Left ventricle myocardium inferior (tissue), 1 donor: ENCODE data around the gene OPALIN. TPM values are rescaled to one million over a fixed set of nuclear protein-coding genes. Genes with fewer than 3 reads are reported as not detected.

Experiments used
- DNase-seq: peaks from one replicate; pipeline ENCODE4 v3.0.0-alpha.2; 2020
- H3K27ac ChIP-seq: fragments of 200-600 bp; replicated peaks from 2 replicates; pipeline ENCODE4 v1.8.0; 2021
- H3K27me3 ChIP-seq: fragments of 200-600 bp; 2 replicates; pipeline ENCODE4 v1.8.0; 2021; ENCODE audit warnings: low read depth
- H3K36me3 ChIP-seq: fragments of 200-600 bp; 2 replicates; pipeline ENCODE4 v1.8.0; 2021
- H3K4me1 ChIP-seq: fragments of 200-600 bp; 2 replicates; pipeline ENCODE4 v1.8.0; 2021
- H3K4me3 ChIP-seq: fragments of 200-600 bp; 2 replicates; pipeline ENCODE4 v1.8.0; 2021; ENCODE audit warnings: mild to moderate bottlenecking, moderate library complexity
- H3K9me3 ChIP-seq: fragments of 200-600 bp; replicated peaks from 2 replicates; pipeline ENCODE4 v1.8.0; 2021
- intact Hi-C: fragments of 100-400 bp; cut with micrococcal nuclease; formaldehyde crosslinking; loops from one replicate; pipeline ENCODE4 v1.11.0; 2022
- total RNA-seq: library from RNA; stranded (reverse); fragmentation: NEBNext Ultra II Directional; extraction: Animal tissue kit (Norgen Biotek cat#: 25700); gene quantifications from one replicate; pipeline ENCODE4 v1.2.1, GENCODE V29; 2021
- TF ChIP-seq, protein P1 (sequence below): fragments of 200-600 bp; IDR thresholded peaks from 2 replicates; pipeline ENCODE4 v1.8.0; 2021; ENCODE audit warnings: antibody characterized with exemption, mild to moderate bottlenecking, borderline replicate concordance
- donor health status: DM: no; HTN: yes; CAD: no; lungs with severe emphysema.

The OPALIN gene
- total RNA-seq, 1 donor from 2014 or later, result not detected

DNA sequence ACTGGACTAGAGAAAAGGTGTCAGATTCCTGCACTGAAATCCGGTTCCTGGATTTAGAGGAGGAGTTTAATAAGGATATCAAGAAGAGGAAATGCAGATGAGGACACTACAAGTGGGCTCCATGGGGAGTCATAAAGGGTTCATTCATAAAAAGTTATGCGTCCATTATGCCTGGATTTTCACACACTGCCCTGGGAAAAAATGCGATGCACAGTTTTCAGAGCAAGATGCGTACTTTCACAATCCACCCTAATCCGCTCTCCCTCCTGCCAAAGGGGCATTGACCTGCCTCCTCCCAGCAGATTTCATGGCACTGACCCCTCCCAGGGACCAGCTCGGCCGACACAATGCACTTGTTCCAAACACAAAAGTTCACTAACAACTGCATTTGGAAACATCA, 42.2 kb upstream of the OPALIN start:
- Histone ChIP-seq H3K4me1 (peaks cover 57% of the 10 kb centered on the region), H3K27me3 (peaks cover 16% of the 10 kb centered on the region), H3K27ac (peak overlapping the region; percentile 33), H3K4me3 (no peak overlapping the region), H3K9me3 (no peaks in the 10 kb centered on the region), H3K36me3 (no peaks in the 10 kb centered on the region)
- DNase-seq, result no peak
- TF ChIP-seq, protein P1, sequence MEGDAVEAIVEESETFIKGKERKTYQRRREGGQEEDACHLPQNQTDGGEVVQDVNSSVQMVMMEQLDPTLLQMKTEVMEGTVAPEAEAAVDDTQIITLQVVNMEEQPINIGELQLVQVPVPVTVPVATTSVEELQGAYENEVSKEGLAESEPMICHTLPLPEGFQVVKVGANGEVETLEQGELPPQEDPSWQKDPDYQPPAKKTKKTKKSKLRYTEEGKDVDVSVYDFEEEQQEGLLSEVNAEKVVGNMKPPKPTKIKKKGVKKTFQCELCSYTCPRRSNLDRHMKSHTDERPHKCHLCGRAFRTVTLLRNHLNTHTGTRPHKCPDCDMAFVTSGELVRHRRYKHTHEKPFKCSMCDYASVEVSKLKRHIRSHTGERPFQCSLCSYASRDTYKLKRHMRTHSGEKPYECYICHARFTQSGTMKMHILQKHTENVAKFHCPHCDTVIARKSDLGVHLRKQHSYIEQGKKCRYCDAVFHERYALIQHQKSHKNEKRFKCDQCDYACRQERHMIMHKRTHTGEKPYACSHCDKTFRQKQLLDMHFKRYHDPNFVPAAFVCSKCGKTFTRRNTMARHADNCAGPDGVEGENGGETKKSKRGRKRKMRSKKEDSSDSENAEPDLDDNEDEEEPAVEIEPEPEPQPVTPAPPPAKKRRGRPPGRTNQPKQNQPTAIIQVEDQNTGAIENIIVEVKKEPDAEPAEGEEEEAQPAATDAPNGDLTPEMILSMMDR, result no peak
- intact Hi-C loops, result no loop called here

DNA sequence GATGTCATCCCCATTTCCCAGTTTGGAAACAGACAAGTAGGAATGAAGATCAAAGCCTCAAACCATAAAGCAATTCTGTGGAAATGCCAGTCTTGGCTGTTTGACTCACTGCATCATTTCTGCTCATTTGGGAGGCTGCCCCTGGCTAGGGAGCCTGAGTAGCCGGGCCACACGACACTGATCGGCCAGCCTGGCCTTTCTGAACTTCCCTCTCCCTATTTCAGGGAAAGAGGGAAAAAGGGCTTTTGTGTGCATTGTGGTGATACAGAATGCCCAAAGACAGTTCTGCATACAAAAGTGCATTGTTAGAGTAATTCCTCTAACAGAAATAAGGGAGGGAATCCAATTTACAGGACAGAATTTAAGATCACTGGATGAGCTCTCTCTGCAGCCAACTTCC, 41.7 kb upstream of the OPALIN start:
- no peak for DNase-seq
- no peaks in the 10 kb centered on the region for H3K9me3 ChIP-seq
- H3K27me3 ChIP-seq, result peaks cover 16% of the 10 kb centered on the region
- H3K4me3 ChIP-seq, result no peak overlapping the region
- intact Hi-C loops, result no loop called here
- TF ChIP-seq, protein P1, result no peak
- peaks cover 58% of the 10 kb centered on the region for H3K4me1 ChIP-seq
- no peaks in the 10 kb centered on the region for H3K36me3 ChIP-seq
- peak overlapping the region; percentile 33 for H3K27ac ChIP-seq

DNA sequence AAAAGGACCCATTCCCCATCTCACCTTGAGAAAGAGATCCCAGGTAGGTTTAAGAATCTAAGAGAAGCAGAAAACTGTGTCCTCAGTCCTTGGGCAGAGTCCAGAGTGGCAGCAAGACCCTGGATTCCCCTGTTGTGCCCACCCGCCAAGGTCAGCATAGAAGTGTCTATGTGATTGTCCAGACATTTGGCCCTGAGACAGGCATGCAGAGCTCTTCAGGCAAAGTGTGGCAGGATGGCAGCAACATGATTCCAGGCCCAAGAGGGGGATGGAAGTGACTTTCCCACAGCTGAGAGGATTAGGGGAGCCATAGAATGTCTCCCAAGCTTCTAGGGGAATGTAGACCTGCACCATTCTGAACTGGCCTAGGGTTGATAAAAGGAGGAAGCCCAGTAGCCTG, 39.1 kb upstream of the OPALIN start:
- H3K36me3 ChIP-seq, result no peaks in the 10 kb centered on the region
- no peaks in the 10 kb centered on the region for H3K9me3 ChIP-seq
- intact Hi-C loops, result loop anchor here (5.0 kb wide), 1 partner anchor 114 kb away; the partner anchor contains the start of gene TLL2
- peaks cover 58% of the 10 kb centered on the region for H3K4me1 ChIP-seq
- H3K27ac ChIP-seq, result peak overlapping the region; percentile 70
- H3K4me3 ChIP-seq, result no peak overlapping the region
- H3K27me3 ChIP-seq, result peaks cover 16% of the 10 kb centered on the region
- no peak for DNase-seq
- TF ChIP-seq, protein P1, result no peak

DNA sequence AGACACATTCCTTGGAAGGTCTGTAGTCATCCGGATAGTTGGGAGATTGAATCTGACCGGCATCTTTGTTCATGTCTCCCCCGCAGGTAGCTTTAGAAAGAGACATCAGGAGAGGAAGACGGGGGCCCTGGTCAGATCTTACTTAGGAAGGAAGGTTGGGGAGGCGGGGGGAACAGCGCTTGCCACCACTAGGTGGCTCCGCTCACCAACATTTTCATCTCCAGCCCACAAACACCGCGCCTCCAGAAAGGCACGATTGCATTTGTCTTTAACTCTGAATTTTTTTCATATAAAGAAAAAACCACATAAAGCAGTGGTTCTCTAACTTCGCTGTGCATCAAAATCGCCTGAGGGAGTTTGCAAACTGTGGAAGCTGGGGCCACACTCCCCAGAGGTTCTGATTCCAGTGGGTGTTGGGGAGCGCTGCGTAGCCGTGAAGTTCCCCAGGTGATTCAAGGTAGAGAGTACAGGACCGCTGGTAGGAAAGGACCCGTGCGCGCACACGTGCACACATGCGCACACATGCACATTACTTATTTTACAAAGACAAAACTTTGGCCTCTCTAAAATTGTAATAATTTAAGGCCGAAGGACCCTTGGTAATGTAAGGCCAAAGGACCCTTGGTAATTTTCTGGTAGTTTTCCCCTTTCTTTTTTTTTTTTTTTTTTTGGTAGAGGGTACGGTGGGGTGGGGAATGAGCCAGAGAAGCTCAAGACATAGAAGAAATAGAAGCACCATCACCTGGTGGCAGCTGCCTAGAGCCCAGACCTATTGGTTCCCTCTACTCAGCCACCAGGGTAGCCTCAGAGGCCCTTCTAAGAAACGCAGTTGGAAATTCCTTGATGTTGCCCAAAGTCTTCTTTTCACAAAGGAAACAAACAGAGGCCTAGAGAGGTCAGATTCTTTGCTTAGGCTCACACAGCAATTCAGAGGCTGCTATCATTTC, 37.4 kb upstream of the OPALIN start:
- Histone ChIP-seq H3K9me3 (no peaks in the 10 kb centered on the region), H3K36me3 (no peaks in the 10 kb centered on the region), H3K4me3 (no peak overlapping the region), H3K4me1 (peaks cover 54% of the 10 kb centered on the region), H3K27me3 (peaks cover 16% of the 10 kb centered on the region), H3K27ac (peak overlapping the region; percentile 8)
- DNase-seq, result peak; percentile 61
- TF ChIP-seq, protein P1, result peak; percentile 91
- intact Hi-C loops, result loop anchor here (5.0 kb wide), 1 partner anchor 116 kb away; the partner anchor contains the start of gene TLL2

DNA sequence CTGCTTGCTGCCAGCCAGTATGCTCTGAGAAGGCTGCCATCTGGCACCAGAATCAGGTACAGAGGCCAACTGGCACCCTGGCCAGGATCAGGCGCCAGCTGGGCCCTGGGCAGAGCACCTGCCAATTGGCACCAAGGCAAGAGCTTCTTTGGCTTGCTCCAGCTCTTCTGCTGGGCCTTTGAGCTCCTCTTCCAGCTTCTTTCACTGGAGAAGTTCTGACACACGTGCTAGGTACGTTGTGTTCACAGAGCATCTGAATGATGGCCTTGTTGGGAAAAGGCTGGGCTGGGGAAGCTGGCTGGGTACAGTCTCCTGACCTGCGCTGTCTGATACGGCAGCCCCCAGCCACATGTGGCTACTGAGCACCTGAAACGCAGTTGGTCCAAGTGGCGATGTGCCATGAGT, 31.7 kb upstream of the OPALIN start:
- Histone ChIP-seq H3K9me3 (no peaks in the 10 kb centered on the region), H3K36me3 (no peaks in the 10 kb centered on the region), H3K27me3 (no peaks in the 10 kb centered on the region), H3K27ac (peak overlapping the region; percentile 73), H3K4me1 (peaks cover 18% of the 10 kb centered on the region), H3K4me3 (no peak overlapping the region)
- peak; percentile 87 for DNase-seq
- TF ChIP-seq, protein P1, result no peak
- intact Hi-C loops, result no loop called here
